ENCODE results near the gene POM121C.
"Not testable (repeated sequence)": the region's sequence is repeated elsewhere in the genome, so short reads cannot be mapped to it uniquely, and the experiment has no call there.

POM121C gene

DNA sequence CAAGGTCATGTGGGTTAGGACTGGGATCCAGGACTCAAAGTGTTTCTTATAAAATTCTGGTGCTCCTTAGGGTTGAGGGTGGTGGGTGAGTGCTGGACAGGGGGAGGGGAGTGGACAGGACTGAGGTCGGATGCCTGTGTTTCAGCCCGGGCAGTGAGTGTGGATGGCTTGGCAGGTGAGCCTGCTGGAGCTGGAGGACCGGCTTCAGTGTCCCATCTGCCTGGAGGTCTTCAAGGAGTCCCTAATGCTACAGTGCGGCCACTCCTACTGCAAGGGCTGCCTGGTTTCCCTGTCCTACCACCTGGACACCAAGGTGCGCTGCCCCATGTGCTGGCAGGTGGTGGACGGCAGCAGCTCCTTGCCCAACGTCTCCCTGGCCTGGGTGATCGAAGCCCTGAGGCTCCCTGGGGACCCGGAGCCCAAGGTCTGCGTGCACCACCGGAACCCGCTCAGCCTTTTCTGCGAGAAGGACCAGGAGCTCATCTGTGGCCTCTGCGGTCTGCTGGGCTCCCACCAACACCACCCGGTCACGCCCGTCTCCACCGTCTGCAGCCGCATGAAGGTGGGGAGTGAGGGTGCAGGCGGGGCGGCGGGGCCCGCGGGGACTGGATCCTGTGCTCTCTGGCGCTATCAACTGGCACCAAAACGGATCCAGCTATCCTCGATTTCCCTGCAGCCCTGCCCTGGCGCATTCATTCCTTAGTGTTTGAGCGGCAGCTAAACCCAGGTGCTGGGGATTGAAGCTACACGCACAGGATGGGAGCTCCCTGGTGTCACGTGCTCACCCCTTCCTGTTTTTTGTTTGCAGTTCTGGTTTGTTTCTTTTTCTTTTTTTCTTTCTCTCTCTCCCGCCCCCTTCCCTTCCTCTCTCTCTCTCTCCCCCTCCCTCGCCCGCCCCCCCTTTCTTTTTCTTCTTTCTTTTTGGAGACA, 87.1 kb downstream of the POM121C start:
- H3K4me3 ChIP-seq (ENCODE audit: low read depth, low read length); DNase-seq (ENCODE audit: low read depth): not testable (repeated sequence)

- not testable (repeated sequence) for DNase-seq (ENCODE audit: low read depth); H3K4me3 ChIP-seq (ENCODE audit: low read depth, low read length)
Measured at GRCh38 chr7:75397865-75398264, 88.2 kb downstream of the POM121C start.

DNA sequence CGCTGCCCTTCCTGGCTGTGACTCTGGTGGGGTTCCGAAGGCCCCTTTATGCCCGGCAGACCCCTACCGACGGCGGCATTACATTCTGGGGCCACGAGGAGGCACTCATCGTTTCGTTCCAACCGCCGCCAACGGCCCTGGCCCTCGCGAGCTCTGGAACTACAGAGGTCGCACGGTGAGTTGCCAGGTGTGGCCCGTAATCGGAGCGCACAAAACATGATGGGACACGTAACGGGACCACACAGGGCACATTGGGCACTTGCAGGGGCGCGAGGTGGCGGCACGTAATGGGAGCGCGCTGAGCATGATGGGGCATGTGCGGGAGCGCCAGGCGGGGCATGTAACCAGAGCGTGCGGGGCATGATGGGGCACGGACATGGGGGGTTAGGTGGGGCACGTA, 90.8 kb downstream of the POM121C start, which contains the start of gene TRIM73:
TSS of gene TRIM73 (plus strand) at position 301 of the 400 bp plus-strand sequence. CDS start 3,305 bp downstream, outside the sequence.
- DNase-seq (ENCODE audit: low read depth); H3K4me3 ChIP-seq (ENCODE audit: low read depth, low read length): not testable (repeated sequence)

DNA sequence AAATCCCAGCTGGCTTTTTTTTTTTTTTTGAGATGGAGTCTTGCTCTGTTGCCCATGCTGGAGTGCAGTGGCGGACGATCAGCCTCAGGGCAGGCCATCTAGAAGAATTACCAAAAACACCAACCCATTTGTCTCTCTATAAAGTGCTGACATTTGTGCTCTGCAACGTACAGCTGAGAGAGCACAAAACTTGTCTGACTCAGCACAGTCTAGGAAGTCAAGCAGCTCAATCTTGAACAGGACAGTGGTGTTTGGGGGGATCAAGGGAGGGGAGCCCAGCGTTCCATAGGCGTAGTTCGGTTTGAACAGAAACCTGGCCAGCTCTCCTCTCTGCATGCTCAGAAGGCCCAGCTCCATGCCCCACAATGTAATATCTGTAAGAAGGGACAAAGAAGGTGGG, 92.9 kb downstream of the POM121C start:
- not testable (repeated sequence) for DNase-seq (ENCODE audit: low read depth)

DNA sequence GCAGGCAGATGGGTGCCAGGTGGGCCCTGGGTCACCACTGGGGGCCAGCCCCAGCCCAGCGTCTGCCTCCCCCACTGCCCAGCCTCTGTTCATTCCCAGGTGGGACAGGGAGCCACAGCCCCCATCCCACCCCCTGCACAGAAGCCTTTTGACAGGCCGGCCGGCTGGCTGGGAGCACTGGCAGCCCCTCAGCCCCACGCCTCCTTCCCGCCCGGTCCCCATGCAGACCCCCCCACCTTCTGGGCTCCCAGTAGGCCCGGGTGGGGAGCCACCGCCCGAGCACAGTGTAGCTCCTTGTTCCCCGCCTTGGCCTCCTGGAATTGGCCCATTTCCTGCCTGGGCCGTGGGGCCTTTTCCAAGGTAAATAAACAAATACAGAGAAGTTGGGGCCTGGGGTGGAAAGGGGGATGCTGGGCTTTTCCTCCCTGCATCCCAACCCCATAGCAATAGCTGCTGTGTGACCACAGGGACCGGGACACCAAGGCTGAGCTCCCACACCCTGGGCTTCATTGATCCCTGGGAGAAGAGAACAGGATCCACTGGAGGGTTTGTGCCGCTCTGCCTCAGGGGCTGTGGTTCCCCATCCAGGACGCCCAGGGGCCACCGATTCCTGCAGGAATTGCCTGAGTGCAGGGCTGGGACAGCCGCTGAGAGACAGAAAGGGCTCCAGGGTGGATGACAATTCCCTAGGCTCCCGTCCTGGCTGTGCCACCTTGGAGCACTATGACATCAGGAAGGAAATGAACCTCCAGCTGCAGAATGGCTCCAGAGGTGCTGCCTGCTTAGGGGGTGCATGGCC, 111.4 kb downstream of the POM121C start:
- H3K4me3 ChIP-seq (ENCODE audit: low read depth, low read length); DNase-seq (ENCODE audit: low read depth): not testable (repeated sequence)

More for the DNA sequence above, 92.9 kb downstream of the POM121C start:
- not testable (repeated sequence) for H3K4me3 ChIP-seq (ENCODE audit: low read depth, low read length)

DNA sequence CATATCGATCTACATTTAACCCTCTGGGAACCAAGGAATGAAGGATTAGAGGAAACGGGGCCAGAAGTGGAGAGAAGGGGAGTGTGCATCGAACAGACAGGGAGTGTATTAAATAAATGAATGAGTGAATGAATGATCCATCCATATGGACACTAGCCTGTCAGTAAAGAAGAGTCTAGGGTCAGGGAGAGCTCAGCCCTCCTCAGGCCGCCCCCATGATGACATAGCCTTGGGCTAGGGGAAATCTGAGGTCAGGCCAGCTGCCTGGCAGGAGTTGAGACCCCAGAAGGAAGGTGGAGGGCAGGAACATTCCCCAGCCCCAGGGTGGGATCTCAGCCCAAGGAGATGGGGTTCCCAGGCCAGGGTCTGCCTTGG, 112.0 kb downstream of the POM121C start:
- not testable (repeated sequence) for H3K4me3 ChIP-seq (ENCODE audit: low read depth, low read length); DNase-seq (ENCODE audit: low read depth)

DNA sequence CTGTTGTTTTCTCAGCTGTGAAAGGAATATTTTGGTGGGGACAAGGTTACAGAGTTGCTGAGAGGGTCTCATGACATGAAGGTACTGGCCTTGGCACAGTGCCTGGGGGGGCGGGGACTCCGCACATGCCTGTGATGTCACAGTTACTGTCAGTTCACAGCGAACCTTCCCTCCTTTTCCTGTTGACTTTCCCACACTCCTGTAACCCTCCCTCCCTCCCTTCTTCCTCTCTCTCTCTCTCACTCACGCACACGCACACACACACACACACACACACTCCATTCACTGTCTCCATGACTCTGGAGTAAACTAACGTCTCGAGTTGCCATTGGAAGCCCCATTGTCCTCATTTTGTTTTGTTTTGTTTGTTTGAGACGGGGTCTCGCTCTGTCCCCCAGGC, 118.8 kb downstream of the POM121C start:
- not testable (repeated sequence) for DNase-seq (ENCODE audit: low read depth); H3K4me3 ChIP-seq (ENCODE audit: low read depth, low read length)

Data from skeletal muscle cell (primary cell).